Measurements from ENCODE around the gene GPR152. TPM values are rescaled to one million over a fixed set of nuclear protein-coding genes. Genes with fewer than 3 reads are reported as not detected.

GPR152 gene
- total RNA-seq, 1 donor from 2014 or later: not detected

DNA sequence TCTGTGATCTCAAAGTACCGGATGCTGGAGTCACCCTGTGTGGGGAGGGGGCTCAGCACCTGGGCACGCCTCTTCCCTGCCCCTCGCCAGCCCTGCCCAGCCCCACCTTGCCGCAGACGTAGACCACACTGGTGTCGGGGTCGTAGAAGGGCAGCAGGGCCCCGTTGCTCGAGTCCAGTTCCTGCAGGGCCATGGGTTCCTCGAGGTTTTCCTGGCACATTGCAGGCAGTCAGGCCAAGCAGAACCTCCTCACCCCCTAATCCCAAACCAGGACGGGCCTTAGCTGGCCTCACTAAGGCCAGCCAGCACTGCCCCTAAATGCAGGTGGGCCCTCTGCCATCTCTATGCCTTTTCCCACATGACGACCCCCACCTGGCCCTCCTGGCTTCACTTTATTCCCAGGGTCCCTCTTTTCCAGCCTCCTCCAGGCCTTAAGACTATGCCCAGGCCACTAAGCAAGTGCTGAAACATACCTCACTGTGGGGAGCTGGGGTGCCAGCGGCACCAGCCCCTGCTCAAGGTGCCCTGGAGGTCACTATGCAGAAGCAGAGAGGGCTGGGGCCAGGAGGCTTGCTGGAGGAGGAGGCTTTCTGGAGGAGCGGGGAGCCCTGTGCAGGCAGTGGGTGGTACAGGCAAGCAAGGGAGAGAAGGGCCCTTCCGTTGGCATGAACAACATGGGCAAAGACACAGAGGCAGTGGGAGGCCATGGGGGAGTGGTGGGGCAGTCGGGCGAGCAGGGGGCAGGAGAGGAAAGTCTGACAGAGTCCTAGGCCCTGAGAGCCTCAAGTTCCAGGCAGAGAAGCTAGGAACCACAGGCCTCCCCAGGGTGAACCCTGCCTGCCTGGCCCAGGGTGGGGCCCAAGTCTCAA is 12.1 kb downstream of the GPR152 start:
- TF ChIP-seq, protein P1, sequence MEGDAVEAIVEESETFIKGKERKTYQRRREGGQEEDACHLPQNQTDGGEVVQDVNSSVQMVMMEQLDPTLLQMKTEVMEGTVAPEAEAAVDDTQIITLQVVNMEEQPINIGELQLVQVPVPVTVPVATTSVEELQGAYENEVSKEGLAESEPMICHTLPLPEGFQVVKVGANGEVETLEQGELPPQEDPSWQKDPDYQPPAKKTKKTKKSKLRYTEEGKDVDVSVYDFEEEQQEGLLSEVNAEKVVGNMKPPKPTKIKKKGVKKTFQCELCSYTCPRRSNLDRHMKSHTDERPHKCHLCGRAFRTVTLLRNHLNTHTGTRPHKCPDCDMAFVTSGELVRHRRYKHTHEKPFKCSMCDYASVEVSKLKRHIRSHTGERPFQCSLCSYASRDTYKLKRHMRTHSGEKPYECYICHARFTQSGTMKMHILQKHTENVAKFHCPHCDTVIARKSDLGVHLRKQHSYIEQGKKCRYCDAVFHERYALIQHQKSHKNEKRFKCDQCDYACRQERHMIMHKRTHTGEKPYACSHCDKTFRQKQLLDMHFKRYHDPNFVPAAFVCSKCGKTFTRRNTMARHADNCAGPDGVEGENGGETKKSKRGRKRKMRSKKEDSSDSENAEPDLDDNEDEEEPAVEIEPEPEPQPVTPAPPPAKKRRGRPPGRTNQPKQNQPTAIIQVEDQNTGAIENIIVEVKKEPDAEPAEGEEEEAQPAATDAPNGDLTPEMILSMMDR (conservative IDR thresholded peaks at IDR 0.05): no peak
- no peak for DNase-seq (ENCODE audit: extremely low spot score, unreplicated experiment)
- no peak overlapping the region for H3K27ac Mint-ChIP-seq
- no peaks in the 10 kb centered on the region for H3K36me3 Mint-ChIP-seq
- no peak overlapping the region for H3K4me3 Mint-ChIP-seq
- peaks cover 3% of the 10 kb centered on the region for H3K4me1 Mint-ChIP-seq (ENCODE audit: unreplicated experiment)
- H3K9me3 Mint-ChIP-seq: no peaks in the 10 kb centered on the region
- no peaks in the 10 kb centered on the region for H3K27me3 Mint-ChIP-seq

DNA sequence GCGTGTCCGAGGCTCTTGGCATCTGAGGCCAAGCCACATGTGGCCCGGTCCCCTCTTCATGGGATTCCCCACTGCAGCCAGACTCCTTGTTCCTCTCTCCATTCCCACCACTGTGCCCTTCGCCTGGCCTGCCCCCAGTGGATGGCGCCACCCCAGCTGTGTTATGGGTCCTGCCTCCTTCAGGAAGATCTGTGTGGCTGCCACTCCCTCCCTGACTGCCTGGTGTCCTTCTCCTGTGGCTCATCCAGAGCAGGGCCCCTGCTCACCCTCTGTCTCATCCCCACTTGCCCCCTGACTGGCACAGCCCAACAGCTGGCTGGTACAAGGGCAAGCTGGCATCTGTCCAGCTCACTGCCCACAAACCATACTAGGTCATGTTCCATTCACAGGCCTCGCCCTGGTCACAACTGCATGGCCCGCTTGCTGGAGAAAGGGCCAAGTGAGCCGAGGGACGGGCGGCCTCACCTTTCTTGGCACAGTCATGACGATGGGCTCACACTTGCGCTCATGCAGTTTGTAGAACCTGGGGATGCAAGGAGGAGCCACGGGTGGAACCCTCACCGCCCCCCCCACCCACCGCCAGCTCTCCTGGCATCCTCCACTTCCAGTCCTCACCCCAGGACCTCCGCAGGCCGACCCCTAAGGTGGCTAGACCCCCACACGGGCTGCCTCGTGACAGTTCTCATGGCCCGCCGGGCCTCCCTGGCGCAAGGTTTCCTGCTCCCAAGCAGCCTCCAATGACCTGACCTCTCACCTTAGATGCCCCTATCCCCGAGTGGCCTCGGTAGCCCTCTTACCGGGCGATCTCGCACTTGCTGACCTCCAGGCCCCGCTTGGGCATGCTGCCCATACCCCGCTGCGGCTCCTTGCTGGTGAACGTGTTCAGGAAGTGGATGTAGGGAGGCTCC is 13.0 kb downstream of the GPR152 start:
- no peak for DNase-seq (ENCODE audit: extremely low spot score, unreplicated experiment)
- H3K9me3 Mint-ChIP-seq: no peaks in the 10 kb centered on the region
- no peaks in the 10 kb centered on the region for H3K27me3 Mint-ChIP-seq
- no peak overlapping the region for H3K27ac Mint-ChIP-seq
- TF ChIP-seq, protein P1 (conservative IDR thresholded peaks at IDR 0.05): no peak
- H3K36me3 Mint-ChIP-seq: no peaks in the 10 kb centered on the region
- H3K4me1 Mint-ChIP-seq (ENCODE audit: unreplicated experiment): peaks cover 3% of the 10 kb centered on the region
- peak overlapping the region; percentile 23 for H3K4me3 Mint-ChIP-seq

DNA sequence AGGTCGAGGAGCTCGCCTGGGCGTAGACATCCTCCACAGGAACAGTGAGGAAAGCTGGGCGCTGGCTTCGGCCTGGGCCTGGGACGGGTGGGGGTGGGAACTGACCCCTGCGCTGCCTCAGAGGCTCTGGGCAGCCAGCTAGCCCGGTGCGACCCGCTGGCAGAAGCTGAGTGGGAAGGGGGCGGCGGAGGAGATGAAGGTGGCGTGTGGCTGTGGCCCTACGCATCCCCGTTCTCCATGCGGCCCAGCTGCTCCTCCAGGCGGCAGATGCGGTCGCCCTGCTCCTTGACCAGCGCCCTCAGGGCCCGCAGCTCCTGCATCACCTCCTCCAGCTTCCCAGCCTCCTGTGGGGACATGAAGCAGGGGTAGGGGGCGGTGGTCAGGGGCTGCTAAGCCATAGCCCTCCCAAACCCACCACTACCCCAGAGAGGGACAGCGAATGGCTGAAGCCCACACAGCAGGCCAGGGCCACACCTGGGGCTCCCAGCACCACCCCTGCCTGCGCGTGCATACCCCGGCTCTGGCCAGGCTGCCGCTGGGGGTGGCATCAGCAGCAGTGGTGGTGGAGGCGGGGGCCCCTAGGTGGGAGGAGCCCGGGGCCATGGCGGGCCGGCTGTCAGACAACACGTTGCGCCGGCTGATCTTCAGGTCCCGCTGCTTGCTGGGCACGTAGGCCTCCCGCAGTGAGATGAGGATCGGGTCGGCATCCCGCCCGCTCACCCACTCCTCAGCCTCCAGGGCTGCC is 14.2 kb downstream of the GPR152 start:
- TF ChIP-seq, protein P1 (conservative IDR thresholded peaks at IDR 0.05): no peak
- Mint-ChIP-seq H3K36me3 (no peaks in the 10 kb centered on the region), H3K9me3 (no peaks in the 10 kb centered on the region), H3K4me3 (no peak overlapping the region), H3K27me3 (no peaks in the 10 kb centered on the region), H3K4me1 (ENCODE audit: unreplicated experiment) (peaks cover 3% of the 10 kb centered on the region), H3K27ac (no peak overlapping the region)
- no peak for DNase-seq (ENCODE audit: extremely low spot score, unreplicated experiment)

DNA sequence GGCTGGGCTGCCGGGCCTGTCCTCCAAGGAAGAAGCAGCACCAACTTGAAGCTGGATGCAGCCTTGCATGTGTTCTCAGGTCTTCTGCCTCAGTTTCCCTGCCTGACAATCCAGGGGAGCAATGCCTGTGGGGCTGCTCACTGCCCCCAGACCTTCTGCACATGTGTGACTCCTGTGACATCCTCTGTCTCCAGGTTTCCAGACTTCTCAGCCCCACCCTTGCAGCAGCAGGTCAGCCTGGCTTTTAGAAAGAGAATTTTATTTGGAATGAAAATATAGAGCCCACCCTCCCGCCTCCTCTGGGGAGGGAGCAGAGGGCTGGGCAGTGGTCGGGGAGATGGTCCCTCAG is 14.7 kb downstream of the GPR152 start:
- Mint-ChIP-seq H3K4me3 (no peak overlapping the region), H3K27ac (no peak overlapping the region), H3K9me3 (no peaks in the 10 kb centered on the region)

More for the DNA sequence above, 14.7 kb downstream of the GPR152 start:
- Mint-ChIP-seq H3K36me3 (no peaks in the 10 kb centered on the region), H3K4me1 (ENCODE audit: unreplicated experiment) (peaks cover 3% of the 10 kb centered on the region), H3K27me3 (no peaks in the 10 kb centered on the region)
- DNase-seq (ENCODE audit: extremely low spot score, unreplicated experiment): no peak
- TF ChIP-seq, protein P1 (conservative IDR thresholded peaks at IDR 0.05): no peak

Data from type B pancreatic cell (in vitro differentiated cells).